GM12878 (cell line): ENCODE results near the gene PRSS1. TPM values are rescaled to one million over a fixed set of nuclear protein-coding genes. Genes with fewer than 3 reads are reported as not detected.
"Not testable (repeated sequence)": the region's sequence is repeated elsewhere in the genome, so short reads cannot be mapped to it uniquely, and the experiment has no call there.

Source experiments
- ATAC-seq: fragments of 200-7000 bp; cut with Tn5 transposase; 3 replicates; pipeline ENCODE4 v1.9.1; 2020; ENCODE audit warnings: mild to moderate bottlenecking, moderate library complexity
- BruUV-seq: library from RNA; stranded (reverse); fragments of 400-500 nt; replicated peaks from 2 replicates; lab custom pipeline; 2021; lab: Mats Ljungman, UMichigan
- CTCF ChIA-PET: fragments of 300-600 bp; sonication (Branson Sonifier 250); formaldehyde crosslinking; extraction: SDS; loops from one replicate; lab custom pipeline; 2021; ENCODE audit warnings: inconsistent platforms; lab: Yijun Ruan, JAX
- POLR2A ChIA-PET: fragments of 350-600 bp; formaldehyde crosslinking; extraction: SDS; loops from one replicate; lab custom pipeline; 2021; ENCODE audit warnings: inconsistent platforms; lab: Charles Lee
- RAD21 ChIA-PET: fragments of 300-600 bp; sonication (Branson Sonifier 250); formaldehyde crosslinking; loops from one replicate; lab custom pipeline; 2023; ENCODE audit warnings: antibody characterized with exemption; ENCODE audit not compliant: unreplicated experiment; lab: Charles Lee
- SMC1A ChIA-PET: fragments of 300-600 bp; sonication (Branson Sonifier 250); formaldehyde crosslinking; loops from one replicate; lab custom pipeline; 2023; ENCODE audit not compliant: unreplicated experiment, uncharacterized antibody; lab: Charles Lee
- DNase-seq: peaks from one replicate; pipeline ENCODE4 v3.0.0-alpha.2; 2011; ENCODE audit warnings: low read depth, low spot score
- FAIRE-seq: peaks from 3 replicates; lab custom pipeline; 2011; peaks lifted over from hg19 to GRCh38; lab: Jason Lieb, UNC
- H2AFZ ChIP-seq: 2 replicates; pipeline ENCODE4 v1.6.0; 2011; ENCODE audit warnings: low read depth, low read length, control low read depth; ENCODE audit not compliant: control insufficient read depth
- H3K27ac ChIP-seq: 2 replicates; pipeline ENCODE4 v1.5.1; 2011; ENCODE audit warnings: control low read depth; ENCODE audit not compliant: control insufficient read depth, insufficient read depth
- H3K27me3 ChIP-seq, 2 experiments: replicated peaks in 1 of 2; 2 replicates each; pipeline versions ENCODE4 v1.6.0 to v1.6.1; 2011; ENCODE audit warnings: low read length in 1 of 2; ENCODE audit not compliant: control insufficient read depth in 2 of 2, insufficient read depth in 2 of 2
- H3K36me3 ChIP-seq, 2 experiments: 2 replicates each; pipeline ENCODE4 v1.5.1; 2011; ENCODE audit warnings: low read length in 1 of 2; ENCODE audit not compliant: control insufficient read depth in 2 of 2, insufficient read depth in 2 of 2
- H3K4me1 ChIP-seq: 2 replicates; pipeline ENCODE4 v1.6.1; 2011; ENCODE audit warnings: mild to moderate bottlenecking, low read length, moderate library complexity, mixed read lengths; ENCODE audit not compliant: control insufficient read depth, insufficient read depth
- H3K4me2 ChIP-seq: 2 replicates; pipeline ENCODE4 v1.6.0; 2011; ENCODE audit warnings: control low read depth; ENCODE audit not compliant: control insufficient read depth, insufficient read depth
- H3K4me3 ChIP-seq: fragments of 200-600 bp; sonication (generic); 2 replicates; pipeline ENCODE4 v1.5.1; 2016
- H3K79me2 ChIP-seq: 2 replicates; pipeline ENCODE4 v1.6.0; 2011; ENCODE audit warnings: low read length; ENCODE audit not compliant: control insufficient read depth, insufficient read depth
- H3K9ac ChIP-seq: 2 replicates; pipeline ENCODE4 v1.8.0; 2011; ENCODE audit warnings: low read length, control low read depth, mixed read lengths; ENCODE audit not compliant: control insufficient read depth, insufficient read depth
- H3K9me3 ChIP-seq: replicated peaks from 3 replicates; pipeline ENCODE4 v1.5.1; 2011; ENCODE audit warnings: mild to moderate bottlenecking, low read length; ENCODE audit not compliant: control insufficient read depth, insufficient read depth
- H4K20me1 ChIP-seq: 2 replicates; pipeline ENCODE4 v1.6.0; 2011; ENCODE audit not compliant: control insufficient read depth, insufficient read depth
- IKZF1 ChIP-seq: fragments of 450-650 bp; conservative IDR thresholded peaks from 2 replicates; pipeline ENCODE4 v1.6.1; 2017; ENCODE audit warnings: antibody characterized with exemption, mild to moderate bottlenecking
- IKZF2 ChIP-seq, 2 experiments: fragments of 450-650 bp; IDR thresholded peaks; 2 replicates each; pipeline ENCODE4 v1.6.1; 2017; ENCODE audit warnings: mild to moderate bottlenecking in 2 of 2, moderate library complexity in 2 of 2
- IRF4 ChIP-seq: IDR thresholded peaks from 2 replicates; pipeline ENCODE4 v1.6.1; 2011; ENCODE audit warnings: low read depth, low read length
- ZBED1 ChIP-seq: IDR thresholded peaks from 2 replicates; pipeline ENCODE4 v1.6.1; 2016; ENCODE audit warnings: borderline replicate concordance
- WGBS: methylation state at CpG from one replicate; pipeline ENCODE4 v1.1.6; 2016; ENCODE audit warnings: low lambda C conversion rate; ENCODE audit not compliant: insufficient replicate concordance, insufficient coverage; ENCODE audit errors: missing lambda C conversion rate; 5-methylcytosine and 5-hydroxymethylcytosine counted together
- in situ Hi-C: fragments of 300-500 bp; cut with MboI; formaldehyde crosslinking; loops from 9 replicates; pipeline ENCODE4 v1.14.3; 2018; ENCODE audit warnings: mixed read lengths
- intact Hi-C: fragments of 100-400 bp; cut with micrococcal nuclease; formaldehyde crosslinking; loops from one replicate; pipeline ENCODE4 v1.14.2; 2022; ENCODE audit not compliant: unreplicated experiment
- polyA plus RNA-seq, 11 experiments: library from polyadenylated mRNA; depleted of rRNA in 4 of 11; unstranded in 6 of 11; stranded (reverse) in 5 of 11; fragments of >200 nt; fragmentation: Nextera tagmentation in 4 of 11; fragmentation: Illumina TruSeq in 1 of 11; extraction: Ambion mirVana in 4 of 11; extraction: Trizol in 1 of 11; gene quantifications; 1 replicate in 1 of 11; 2 replicates in 10 of 11; pipeline versions ENCODE4 v1.2.1 to v1.2.3, GENCODE V29; 2011 to 2016; ENCODE audit warnings: inconsistent platforms in 2 of 11, missing spikeins in 2 of 11, low read depth in 1 of 11
- total RNA-seq, 4 experiments: library from RNA; depleted of rRNA in 3 of 4; stranded (reverse); fragments of >200 nt in 3 of 4; fragmentation: Illumina TruSeq in 1 of 4; extraction: Trizol in 1 of 4; gene quantifications; 2 replicates each; pipeline versions ENCODE4 v1.2.1 to v1.2.3, GENCODE V29; 2013 to 2021
- TF ChIP-seq, protein P1 (sequence below): fragments of 450-650 bp; IDR thresholded peaks from 2 replicates; pipeline ENCODE4 v1.6.1; 2016; ENCODE audit warnings: mild to moderate bottlenecking

The PRSS1 gene
- total and polyA plus RNA-seq, 10 of the 15 experiments (the other 5 are each of a cell fraction or from before 2014, with no cell fraction given), result 11.9 TPM; not detected in 9

DNA sequence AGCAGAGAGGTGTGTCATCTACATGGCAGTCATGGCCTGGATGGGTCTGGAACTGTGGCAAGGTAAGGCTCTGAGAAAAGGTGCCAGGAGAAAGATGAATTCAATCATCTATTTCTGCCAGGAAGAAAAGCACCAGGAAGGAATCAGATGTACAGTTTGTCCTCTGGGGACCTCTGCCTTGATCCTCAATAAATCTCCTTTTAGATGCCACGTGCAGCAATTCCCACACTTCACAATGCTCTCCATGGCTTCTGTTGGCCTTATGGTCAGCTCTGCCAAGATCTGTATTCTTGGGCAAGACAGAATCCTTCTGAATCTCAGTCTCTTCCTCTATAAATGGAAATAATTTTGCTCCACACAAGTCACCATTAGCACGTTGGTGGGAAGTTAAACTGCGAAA, 19.6 kb downstream of the PRSS1 start:
- ATAC-seq, H3K9me3 ChIP-seq, H3K9ac ChIP-seq, BruUV-seq, H2AFZ ChIP-seq, FAIRE-seq, H3K36me3 ChIP-seq, H3K4me2 ChIP-seq, H3K79me2 ChIP-seq, in situ Hi-C loops, H3K27me3 ChIP-seq, H4K20me1 ChIP-seq, H3K4me3 ChIP-seq, H3K27ac ChIP-seq, DNase-seq, intact Hi-C loops: not testable (repeated sequence)
- ChIA-PET RAD21 (interaction anchor here (1.5 to 7.3 kb wide), 3 partner anchors 15 to 56 kb away, joined by 11 to 118 read pairs (median 31); no protein-coding TSS in a partner anchor), POLR2A (interaction anchor here (1.5 kb wide), 1 partner anchor 38 kb away, joined by 5 read pairs; no protein-coding TSS in a partner anchor), SMC1A (interaction anchor here (0.8 to 1.8 kb wide), 6 partner anchors 11 to 63 kb away, joined by 3 to 5 read pairs (median 4); no protein-coding TSS in a partner anchor), CTCF (interaction anchor here (3.0 to 3.2 kb wide), 2 partner anchors 41 to 55 kb away, joined by 13 to 14 read pairs; no protein-coding TSS in a partner anchor)
- WGBS, result 51% methylated on average over 3 of the region's 3 CpGs
- H3K4me1 ChIP-seq, result peaks cover 19% of the 10 kb centered on the region

DNA sequence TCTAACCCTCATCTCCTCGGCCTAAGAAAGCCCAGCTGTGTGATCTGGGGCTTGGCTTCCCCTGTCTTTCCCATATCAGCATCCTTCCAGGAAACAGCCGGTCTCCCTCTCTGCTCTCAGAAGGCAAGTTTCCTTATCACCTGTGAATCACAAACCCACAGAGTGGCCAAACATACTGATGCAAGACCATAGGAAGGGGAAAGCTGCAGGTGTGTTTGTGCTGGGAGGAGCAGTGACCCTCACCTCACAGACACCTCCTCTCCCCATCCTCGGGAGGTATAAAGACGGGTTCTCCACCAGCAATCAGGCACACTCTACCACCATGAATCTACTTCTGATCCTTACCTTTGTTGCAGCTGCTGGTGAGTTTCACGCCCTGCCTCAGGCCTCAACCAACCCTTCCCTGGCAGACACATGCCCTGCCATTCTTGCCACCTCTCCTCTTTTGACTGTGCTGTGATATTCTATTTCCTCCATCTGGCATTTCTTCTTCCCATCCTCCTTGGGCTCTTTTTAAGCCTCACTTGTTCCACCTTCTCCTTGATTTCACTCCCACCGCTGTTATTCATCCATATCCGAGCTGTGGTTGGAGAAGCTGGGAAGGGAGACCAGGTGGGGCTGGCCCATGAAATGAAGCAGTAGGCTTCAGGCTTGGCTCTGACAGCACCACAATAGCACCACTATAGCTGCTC, 21.5 kb downstream of the PRSS1 start, which contains the start of gene PRSS2:
PRSS2 (plus strand) TSS at position 310 of the 692 bp plus-strand sequence; CDS start at position 323, 13 bp downstream.
- CTCF ChIA-PET, result interaction anchor here (0.7 to 6.0 kb wide), 10 partner anchors 10 to 138 kb away, joined by 3 to 53 read pairs (median 5); no protein-coding TSS in a partner anchor
- ATAC-seq, result peak; percentile 55

More for the DNA sequence above, 21.5 kb downstream of the PRSS1 start, which contains the start of gene PRSS2:
- in situ Hi-C loops, result no loop called here
- Histone ChIP-seq H3K27ac (no peak within 1 kb of the TSS), H3K79me2 (no peaks in the 10 kb centered on the region), H3K4me2 (peak within 1 kb of the TSS; percentile 57), H3K36me3 (no peaks in the 10 kb centered on the region), H4K20me1 (no peaks in the 10 kb centered on the region), H3K27me3 (no peaks in the 10 kb centered on the region), H3K9me3 (no peaks in the 10 kb centered on the region), H3K4me3 (no peak within 1 kb of the TSS), H2AFZ (no peak within 1 kb of the TSS), H3K4me1 (peaks cover 19% of the 10 kb centered on the region), H3K9ac (no peak within 1 kb of the TSS; the same call in 1 of the 2 replicates)
- FAIRE-seq (no peak), DNase-seq (peak; percentile 12)
- RAD21 ChIA-PET, result interaction anchor here (0.7 to 7.3 kb wide), 14 partner anchors 13 to 187 kb away, joined by 3 to 118 read pairs (median 4); partner anchors contain the start of gene PRSS1
- peak; percentile 57; the same call in 1 of the 2 replicates for TF ChIP-seq IKZF1
- TF ChIP-seq, protein P1, sequence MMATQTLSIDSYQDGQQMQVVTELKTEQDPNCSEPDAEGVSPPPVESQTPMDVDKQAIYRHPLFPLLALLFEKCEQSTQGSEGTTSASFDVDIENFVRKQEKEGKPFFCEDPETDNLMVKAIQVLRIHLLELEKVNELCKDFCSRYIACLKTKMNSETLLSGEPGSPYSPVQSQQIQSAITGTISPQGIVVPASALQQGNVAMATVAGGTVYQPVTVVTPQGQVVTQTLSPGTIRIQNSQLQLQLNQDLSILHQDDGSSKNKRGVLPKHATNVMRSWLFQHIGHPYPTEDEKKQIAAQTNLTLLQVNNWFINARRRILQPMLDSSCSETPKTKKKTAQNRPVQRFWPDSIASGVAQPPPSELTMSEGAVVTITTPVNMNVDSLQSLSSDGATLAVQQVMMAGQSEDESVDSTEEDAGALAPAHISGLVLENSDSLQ, result 0 out of 2 replicates have a peak, but pooled peaks have one; percentile 3
- no peak for TF ChIP-seq IRF4
- TF ChIP-seq ZBED1, result peak; percentile 55; the same call in 1 of the 2 replicates
- TF ChIP-seq IKZF2 (IDR thresholded peaks at IDR 0.05), result peak; percentile 71 to 77; a peak in 2 of 4 replicates
- no TSS peak for BruUV-seq
- SMC1A ChIA-PET, result interaction anchor here (0.8 to 5.3 kb wide), 11 partner anchors 10 to 188 kb away, joined by 3 to 44 read pairs (median 6); no protein-coding TSS in a partner anchor
- intact Hi-C loops, result no loop called here
- POLR2A ChIA-PET, result interaction anchor here (0.9 to 2.4 kb wide), 6 partner anchors 11 to 61 kb away, joined by 3 to 18 read pairs (median 3); no protein-coding TSS in a partner anchor
- WGBS, result 35% methylated on average over 7 of the region's 7 CpGs
